Stomach (tissue), 9 donors: ENCODE measurements around the gene HIF1A. TPM values are rescaled to one million over a fixed set of nuclear protein-coding genes. Genes with fewer than 3 reads are reported as not detected.

ENCODE experiments used
- DNase-seq, 2 donors: peaks; one replicate each; pipeline versions ENCODE4 v3.0.0 to v3.0.0-alpha.2; 2013 to 2019
- H3K27ac ChIP-seq, 5 donors: fragments of 200-600 bp in 4 of 5; sonication (generic) in 4 of 5; one replicate each; pipeline ENCODE4 v1.5.1; 2013 to 2019; ENCODE audit warnings: mild to moderate bottlenecking in 1 of 5, moderate library complexity in 1 of 5
- H3K27me3 ChIP-seq, 3 donors: fragments of 200-600 bp; sonication (generic); one replicate each; pipeline ENCODE4 v1.5.1; 2017 to 2019; ENCODE audit warnings: mixed run types in 1 of 3
- H3K36me3 ChIP-seq, 4 donors: fragments of 200-600 bp; sonication (generic); 1 replicate in 3 of 4; 2 replicates in 1 of 4; pipeline ENCODE4 v1.5.1; 2016 to 2019
- H3K4me1 ChIP-seq, 4 donors: fragments of 200-600 bp; sonication (generic); one replicate each; pipeline ENCODE4 v1.5.1; 2016 to 2019
- H3K4me3 ChIP-seq, 4 donors: fragments of 200-600 bp; sonication (generic) in 3 of 4; one replicate each; pipeline ENCODE4 v1.5.1; 2016 to 2019; ENCODE audit warnings: mild to moderate bottlenecking in 1 of 4
- H3K9me3 ChIP-seq, 4 donors: fragments of 200-600 bp; sonication (generic); one replicate each; pipeline ENCODE4 v1.5.1; 2016 to 2019
- EP300 ChIP-seq: sonication (generic); formaldehyde crosslinking; IDR thresholded peaks from one replicate; pipeline ENCODE4 v1.6.1; 2017; ENCODE audit warnings: antibody characterized with exemption
- POLR2A ChIP-seq, 4 donors: fragments of 450-650 bp; IDR thresholded peaks; one replicate each; pipeline ENCODE4 v1.6.1; 2016; ENCODE audit warnings: antibody characterized with exemption in 4 of 4, control low read depth in 2 of 4, mild to moderate bottlenecking in 1 of 4, moderate library complexity in 1 of 4
- POLR2AphosphoS5 ChIP-seq, 3 donors: sonication (generic); formaldehyde crosslinking; IDR thresholded peaks; one replicate each; pipeline ENCODE4 v1.6.1; 2016; ENCODE audit warnings: antibody characterized with exemption in 3 of 3
- WGBS, 5 donors: extraction: QIAGEN DNeasy Blood & Tissue Kit in 3 of 5; methylation state at CpG; one replicate each; pipeline versions ENCODE4 v1.1.5 to v1.1.7; 2013 to 2018; 5-methylcytosine and 5-hydroxymethylcytosine counted together
- intact Hi-C: fragments of 100-400 bp; cut with DNase I; formaldehyde crosslinking; loops from one replicate; pipeline ENCODE4 v1.15.1; 2023; ENCODE audit warnings: low total_unique reads
- polyA plus RNA-seq, 3 donors: library from polyadenylated mRNA; stranded (reverse); fragments of 200-250 nt; gene quantifications; one replicate each; pipeline ENCODE4 v1.2.3, GENCODE V29; 2013
- total RNA-seq, 5 donors: library from RNA; depleted of rRNA; stranded (reverse); fragments of >200 nt; gene quantifications; one replicate each; pipeline versions ENCODE4 v1.1.0 to v1.2.3, GENCODE V29; 2014 to 2016
- TF ChIP-seq, protein P1 (sequence below), 7 experiments: fragments of 450-650 bp in 4 of 7; fragments of 200-600 bp in 3 of 7; sonication (generic) in 3 of 7; IDR thresholded peaks; one replicate each; pipeline ENCODE4 v1.5.1; 2016 to 2019; ENCODE audit warnings: antibody characterized with exemption in 7 of 7, control low read depth in 2 of 7, mild to moderate bottlenecking in 1 of 7
- donor health status: healthy with polysubstance abuse.
- donor health status: Bipolar disorder and iron deficiency.
- donor health status: healthy.

HIF1A gene
- total and polyA plus RNA-seq, 8 donors, result 26.4 to 192 (median 77.8) TPM

DNA sequence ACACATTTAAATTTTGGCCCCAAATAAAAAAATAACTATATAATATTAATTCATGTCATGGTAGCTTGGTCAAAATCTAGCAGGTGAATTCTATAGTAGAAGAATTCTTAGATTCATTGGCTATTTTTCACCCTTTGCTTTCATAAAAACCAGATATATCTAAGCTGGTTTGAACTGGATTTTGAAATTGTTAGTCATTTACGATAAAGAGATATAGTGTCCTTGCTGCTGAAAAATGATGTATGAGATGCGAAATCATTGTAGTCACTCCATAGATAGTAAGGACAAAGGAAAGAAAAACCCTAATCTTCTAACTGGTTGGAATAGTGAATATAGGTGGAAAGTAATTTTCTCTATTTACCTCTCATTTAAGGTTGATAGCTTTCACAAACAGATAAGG is 12.2 kb upstream of the HIF1A start:
- Histone ChIP-seq H3K27me3 (no peaks in the 10 kb centered on the region), H3K27ac (no peak overlapping the region), H3K36me3 (no peaks in the 10 kb centered on the region), H3K4me1 (no peaks in the 10 kb centered on the region), H3K9me3 (peaks cover 0 to 5% (median 0%) of the 10 kb centered on the region in 4 donors), H3K4me3 (no peak overlapping the region)
- DNase-seq, result no peak
- intact Hi-C loops, result no loop called here
- TF ChIP-seq EP300, result no peak
- TF ChIP-seq, protein P1, sequence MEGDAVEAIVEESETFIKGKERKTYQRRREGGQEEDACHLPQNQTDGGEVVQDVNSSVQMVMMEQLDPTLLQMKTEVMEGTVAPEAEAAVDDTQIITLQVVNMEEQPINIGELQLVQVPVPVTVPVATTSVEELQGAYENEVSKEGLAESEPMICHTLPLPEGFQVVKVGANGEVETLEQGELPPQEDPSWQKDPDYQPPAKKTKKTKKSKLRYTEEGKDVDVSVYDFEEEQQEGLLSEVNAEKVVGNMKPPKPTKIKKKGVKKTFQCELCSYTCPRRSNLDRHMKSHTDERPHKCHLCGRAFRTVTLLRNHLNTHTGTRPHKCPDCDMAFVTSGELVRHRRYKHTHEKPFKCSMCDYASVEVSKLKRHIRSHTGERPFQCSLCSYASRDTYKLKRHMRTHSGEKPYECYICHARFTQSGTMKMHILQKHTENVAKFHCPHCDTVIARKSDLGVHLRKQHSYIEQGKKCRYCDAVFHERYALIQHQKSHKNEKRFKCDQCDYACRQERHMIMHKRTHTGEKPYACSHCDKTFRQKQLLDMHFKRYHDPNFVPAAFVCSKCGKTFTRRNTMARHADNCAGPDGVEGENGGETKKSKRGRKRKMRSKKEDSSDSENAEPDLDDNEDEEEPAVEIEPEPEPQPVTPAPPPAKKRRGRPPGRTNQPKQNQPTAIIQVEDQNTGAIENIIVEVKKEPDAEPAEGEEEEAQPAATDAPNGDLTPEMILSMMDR (IDR thresholded peaks at IDR 0.05), result no peak
- no peak for TF ChIP-seq POLR2AphosphoS5 (IDR thresholded peaks at IDR 0.05)
- TF ChIP-seq POLR2A (IDR thresholded peaks at IDR 0.05), result no peak
- 50 to 81% (median 63%) methylated on average over 2 of the region's 2 CpGs for WGBS, 5 donors

- DNase-seq, result no peak
- H3K9me3 ChIP-seq, result peaks cover 0 to 5% (median 0%) of the 10 kb centered on the region in 4 donors
- intact Hi-C loops, result no loop called here
Observed at GRCh38 chr14:61690039-61690438, 5.3 kb upstream of the HIF1A start.

DNA sequence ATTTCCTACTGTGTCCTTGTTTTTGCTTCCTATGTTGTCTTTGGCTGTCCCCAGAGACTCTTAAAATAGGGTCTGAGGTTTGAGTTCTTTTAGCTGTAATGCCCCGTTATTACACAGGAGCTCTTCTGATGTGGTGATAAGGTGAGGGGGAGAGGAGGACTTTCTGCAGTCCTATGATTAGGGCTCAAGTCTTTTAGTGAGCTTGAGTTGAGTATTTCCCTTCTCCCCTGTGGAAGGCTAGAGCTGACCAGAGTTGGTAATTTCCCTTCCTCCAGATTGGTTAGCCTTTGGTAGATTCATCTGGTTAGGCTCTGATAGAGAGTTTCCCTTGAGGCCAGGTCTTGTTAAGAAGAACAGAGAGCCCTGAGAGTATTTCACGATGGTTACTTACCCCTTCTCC is 4.3 kb upstream of the HIF1A start:
- no peak for DNase-seq
- H3K9me3 ChIP-seq, result peaks cover 0 to 5% (median 0%) of the 10 kb centered on the region in 4 donors
- no peak overlapping the region for H3K4me3 ChIP-seq
- H3K4me1 ChIP-seq, result peaks cover 4 to 6% (median 5%) of the 10 kb centered on the region in 4 donors
- no peaks in the 10 kb centered on the region for H3K27me3 ChIP-seq
- WGBS, 5 donors, result 69 to 90% (median 79%) methylated on average over 2 of the region's 2 CpGs
- no peak overlapping the region for H3K27ac ChIP-seq
- intact Hi-C loops, result no loop called here
- TF ChIP-seq, protein P1 (IDR thresholded peaks at IDR 0.05), result no peak
- TF ChIP-seq EP300 (no peak), POLR2AphosphoS5 (IDR thresholded peaks at IDR 0.05) (no peak), POLR2A (IDR thresholded peaks at IDR 0.05) (no peak)
- H3K36me3 ChIP-seq, result no peaks in the 10 kb centered on the region

More at GRCh38 chr14:61690039-61690438, 5.3 kb upstream of the HIF1A start:
- H3K27ac ChIP-seq, result no peak overlapping the region
- peaks cover 4 to 6% (median 5%) of the 10 kb centered on the region in 4 donors for H3K4me1 ChIP-seq
- 58 to 63% (median 62%) methylated on average over 3 of the region's 3 CpGs for WGBS, 5 donors
- TF ChIP-seq, protein P1 (IDR thresholded peaks at IDR 0.05), result no peak
- TF ChIP-seq POLR2A (IDR thresholded peaks at IDR 0.05), result no peak
- TF ChIP-seq EP300, result no peak
- TF ChIP-seq POLR2AphosphoS5 (IDR thresholded peaks at IDR 0.05), result no peak
- H3K27me3 ChIP-seq, result no peaks in the 10 kb centered on the region
- H3K36me3 ChIP-seq, result no peaks in the 10 kb centered on the region
- H3K4me3 ChIP-seq, result no peak overlapping the region

GRCh38 chr14:61691495-61691894 is 3.8 kb upstream of the HIF1A start:
- TF ChIP-seq, protein P1 (IDR thresholded peaks at IDR 0.05), result no peak
- no peak for TF ChIP-seq POLR2A (IDR thresholded peaks at IDR 0.05)
- TF ChIP-seq EP300, result no peak
- no peak for TF ChIP-seq POLR2AphosphoS5 (IDR thresholded peaks at IDR 0.05)
- DNase-seq, result no peak
- Histone ChIP-seq H3K9me3 (peaks cover 0 to 5% (median 0%) of the 10 kb centered on the region in 4 donors), H3K27ac (no peak overlapping the region), H3K36me3 (no peaks in the 10 kb centered on the region), H3K4me3 (no peak overlapping the region), H3K27me3 (no peaks in the 10 kb centered on the region), H3K4me1 (peaks cover 4 to 6% (median 6%) of the 10 kb centered on the region in 4 donors)
- intact Hi-C loops, result no loop called here
